Measurements from ENCODE around the gene ATXN7L3.

ATXN7L3 gene

DNA sequence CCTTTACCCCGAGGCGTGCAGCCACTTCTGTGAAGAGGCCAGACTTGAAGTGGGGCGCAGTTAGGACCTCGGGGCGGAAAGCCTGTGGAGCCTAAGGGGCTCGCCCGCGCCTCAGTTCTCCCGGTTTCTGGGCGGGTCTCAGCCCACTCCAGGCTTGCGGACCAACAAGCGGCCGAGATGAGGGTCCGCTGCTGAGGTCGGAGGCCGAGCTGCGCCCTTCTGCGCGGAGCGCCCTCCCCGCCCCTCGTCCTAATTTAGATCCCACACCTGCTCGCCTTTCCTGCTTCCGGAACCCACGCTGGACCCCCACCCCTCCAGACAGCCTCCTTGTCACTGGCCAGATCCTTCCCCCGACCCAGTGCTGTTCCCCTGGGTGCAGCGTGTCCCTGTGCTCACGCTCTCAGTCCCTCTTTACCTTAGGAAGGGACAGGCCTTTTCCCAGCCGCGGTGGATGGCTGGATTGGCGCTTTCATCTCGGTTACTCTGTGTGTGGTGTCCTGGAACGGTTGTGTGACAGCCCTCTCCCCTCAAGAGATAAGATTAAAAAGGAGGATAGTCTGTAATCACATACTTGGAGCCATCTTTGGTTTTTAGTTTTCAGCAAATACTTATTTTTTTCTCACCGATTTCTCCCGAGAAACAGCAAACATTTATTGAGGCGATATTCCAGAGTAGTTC lies 933 bp upstream of the ATXN7L3 start:
- no peaks in the 10 kb centered on the region for H3K27me3 ChIP-seq
- DNase-seq: no peak
- peaks cover 5% of the 10 kb centered on the region for H3K36me3 ChIP-seq
- H3K9me3 ChIP-seq: no peaks in the 10 kb centered on the region
- H3K4me3 ChIP-seq (ENCODE audit: low read depth, low read length): peak overlapping the region; percentile 81
- H3K4me1 ChIP-seq: peaks cover 6% of the 10 kb centered on the region
- TF ChIP-seq, protein P1, sequence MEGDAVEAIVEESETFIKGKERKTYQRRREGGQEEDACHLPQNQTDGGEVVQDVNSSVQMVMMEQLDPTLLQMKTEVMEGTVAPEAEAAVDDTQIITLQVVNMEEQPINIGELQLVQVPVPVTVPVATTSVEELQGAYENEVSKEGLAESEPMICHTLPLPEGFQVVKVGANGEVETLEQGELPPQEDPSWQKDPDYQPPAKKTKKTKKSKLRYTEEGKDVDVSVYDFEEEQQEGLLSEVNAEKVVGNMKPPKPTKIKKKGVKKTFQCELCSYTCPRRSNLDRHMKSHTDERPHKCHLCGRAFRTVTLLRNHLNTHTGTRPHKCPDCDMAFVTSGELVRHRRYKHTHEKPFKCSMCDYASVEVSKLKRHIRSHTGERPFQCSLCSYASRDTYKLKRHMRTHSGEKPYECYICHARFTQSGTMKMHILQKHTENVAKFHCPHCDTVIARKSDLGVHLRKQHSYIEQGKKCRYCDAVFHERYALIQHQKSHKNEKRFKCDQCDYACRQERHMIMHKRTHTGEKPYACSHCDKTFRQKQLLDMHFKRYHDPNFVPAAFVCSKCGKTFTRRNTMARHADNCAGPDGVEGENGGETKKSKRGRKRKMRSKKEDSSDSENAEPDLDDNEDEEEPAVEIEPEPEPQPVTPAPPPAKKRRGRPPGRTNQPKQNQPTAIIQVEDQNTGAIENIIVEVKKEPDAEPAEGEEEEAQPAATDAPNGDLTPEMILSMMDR (IDR thresholded peaks at IDR 0.05; ENCODE audit: low read depth, low read length): no peak

DNA sequence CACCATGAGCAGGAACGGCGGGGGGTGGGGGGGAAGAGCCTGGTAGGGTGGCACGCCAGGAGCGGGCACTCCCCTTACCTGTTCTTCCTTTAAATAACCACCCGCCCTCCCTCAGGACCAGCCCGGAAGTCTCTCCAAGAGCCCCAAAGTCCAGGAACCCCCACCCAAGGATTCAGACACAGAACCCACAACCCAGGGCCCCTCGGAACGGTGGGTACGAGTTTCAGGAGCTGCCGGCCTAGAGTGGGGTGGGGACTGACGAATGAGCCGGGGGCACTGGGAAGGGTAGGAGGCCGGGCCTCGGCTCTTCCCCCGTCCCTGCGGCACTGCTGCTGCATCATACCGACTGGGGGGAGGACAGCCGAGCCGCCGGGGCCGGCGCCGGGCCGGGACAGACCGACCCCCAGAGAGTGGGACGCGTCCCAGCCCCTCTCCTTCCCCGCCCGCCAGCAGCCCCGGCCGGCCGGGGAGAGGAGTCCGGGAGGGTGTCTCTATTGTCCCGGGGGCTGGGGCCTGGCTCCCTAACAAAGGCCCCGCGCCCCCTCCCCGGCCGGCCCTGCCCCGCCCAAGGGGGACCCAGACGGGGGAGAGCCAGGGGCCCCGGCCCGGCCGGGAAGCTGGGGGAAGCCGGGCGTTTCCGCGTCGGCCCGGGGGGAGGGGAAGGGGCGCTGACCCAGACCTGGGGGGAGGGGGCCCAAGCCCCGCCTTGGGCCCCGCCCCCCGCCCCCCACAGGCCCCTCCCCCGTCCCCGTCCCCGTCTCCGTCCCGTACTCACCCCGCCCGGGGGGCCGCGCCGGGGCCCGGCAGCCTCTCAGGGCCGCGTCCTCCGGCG lies 747 bp downstream of the ATXN7L3 start:
- no peaks in the 10 kb centered on the region for H3K27me3 ChIP-seq
- DNase-seq: peak; percentile 76
- H3K4me1 ChIP-seq: peaks cover 5% of the 10 kb centered on the region
- TF ChIP-seq, protein P1 (IDR thresholded peaks at IDR 0.05; ENCODE audit: low read depth, low read length): no peak
- H3K9me3 ChIP-seq: no peaks in the 10 kb centered on the region
- H3K36me3 ChIP-seq: peaks cover 22% of the 10 kb centered on the region
- peak overlapping the region; percentile 80 for H3K4me3 ChIP-seq (ENCODE audit: low read depth, low read length)

DNA sequence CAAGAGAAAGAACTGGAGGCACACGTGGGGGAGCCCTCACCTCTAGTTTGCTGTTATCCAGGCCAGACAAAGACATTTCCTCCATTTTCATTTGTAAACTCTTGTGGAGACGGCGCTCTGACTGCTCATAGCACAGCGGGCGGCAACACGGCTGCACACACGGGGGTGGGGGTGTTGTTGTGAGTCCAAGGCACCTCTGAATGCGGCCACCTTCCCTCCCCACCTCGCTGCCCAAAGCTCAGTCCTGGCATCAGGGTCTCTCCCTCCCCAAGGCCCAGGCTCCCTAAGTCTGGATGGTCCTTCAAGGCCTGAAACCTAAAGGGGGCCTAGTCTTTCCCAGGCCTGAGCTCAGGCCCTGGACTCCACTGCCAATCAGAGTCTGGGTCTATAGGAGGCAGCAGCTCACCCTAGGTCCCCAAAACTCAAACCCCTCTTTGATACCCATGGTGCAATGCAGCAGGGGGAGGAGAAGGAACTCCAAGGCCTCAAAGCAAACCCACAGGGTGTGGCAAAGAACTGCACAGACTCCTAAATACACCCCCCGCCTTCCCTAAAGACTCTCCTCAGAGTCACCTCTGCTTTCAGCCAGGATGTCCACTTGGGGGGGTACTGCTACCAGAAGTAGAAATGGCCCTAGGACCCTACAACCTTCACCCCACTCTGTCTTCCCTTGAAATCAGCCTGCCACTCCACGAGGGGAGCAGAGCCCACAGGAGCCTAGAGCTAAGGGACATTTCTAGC lies 1.5 kb downstream of the ATXN7L3 start:
- Histone ChIP-seq H3K9me3 (no peaks in the 10 kb centered on the region), H3K36me3 (peaks cover 30% of the 10 kb centered on the region), H3K4me1 (peaks cover 3% of the 10 kb centered on the region), H3K27me3 (no peaks in the 10 kb centered on the region), H3K4me3 (ENCODE audit: low read depth, low read length) (peak overlapping the region; percentile 80)
- no peak for DNase-seq
- TF ChIP-seq, protein P1 (IDR thresholded peaks at IDR 0.05; ENCODE audit: low read depth, low read length): no peak

DNA sequence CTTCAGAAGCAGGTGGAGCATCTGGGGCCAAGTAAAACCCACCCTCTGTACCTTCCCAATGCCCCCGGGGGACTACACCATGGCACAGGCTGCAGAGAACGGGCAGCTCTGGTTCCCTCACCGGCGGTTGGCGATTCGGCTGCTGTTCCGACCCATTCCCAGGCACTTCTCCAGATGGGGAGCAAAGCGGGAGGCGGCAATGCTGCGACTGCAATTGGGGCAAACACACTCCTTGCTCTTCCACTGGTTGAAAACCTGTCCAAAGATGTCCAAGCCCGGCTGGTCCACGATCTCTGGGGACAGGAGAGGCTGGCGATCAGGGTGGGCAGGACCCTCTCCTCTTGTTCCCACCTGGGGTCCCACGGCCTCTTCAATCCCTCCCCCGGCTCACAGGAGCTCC lies 2.6 kb downstream of the ATXN7L3 start:
- H3K9me3 ChIP-seq: no peaks in the 10 kb centered on the region
- peaks cover 3% of the 10 kb centered on the region for H3K4me1 ChIP-seq
- no peak for DNase-seq
- TF ChIP-seq, protein P1 (IDR thresholded peaks at IDR 0.05; ENCODE audit: low read depth, low read length): no peak
- no peak overlapping the region for H3K4me3 ChIP-seq (ENCODE audit: low read depth, low read length)
- no peaks in the 10 kb centered on the region for H3K27me3 ChIP-seq
- H3K36me3 ChIP-seq: peaks cover 31% of the 10 kb centered on the region

DNA sequence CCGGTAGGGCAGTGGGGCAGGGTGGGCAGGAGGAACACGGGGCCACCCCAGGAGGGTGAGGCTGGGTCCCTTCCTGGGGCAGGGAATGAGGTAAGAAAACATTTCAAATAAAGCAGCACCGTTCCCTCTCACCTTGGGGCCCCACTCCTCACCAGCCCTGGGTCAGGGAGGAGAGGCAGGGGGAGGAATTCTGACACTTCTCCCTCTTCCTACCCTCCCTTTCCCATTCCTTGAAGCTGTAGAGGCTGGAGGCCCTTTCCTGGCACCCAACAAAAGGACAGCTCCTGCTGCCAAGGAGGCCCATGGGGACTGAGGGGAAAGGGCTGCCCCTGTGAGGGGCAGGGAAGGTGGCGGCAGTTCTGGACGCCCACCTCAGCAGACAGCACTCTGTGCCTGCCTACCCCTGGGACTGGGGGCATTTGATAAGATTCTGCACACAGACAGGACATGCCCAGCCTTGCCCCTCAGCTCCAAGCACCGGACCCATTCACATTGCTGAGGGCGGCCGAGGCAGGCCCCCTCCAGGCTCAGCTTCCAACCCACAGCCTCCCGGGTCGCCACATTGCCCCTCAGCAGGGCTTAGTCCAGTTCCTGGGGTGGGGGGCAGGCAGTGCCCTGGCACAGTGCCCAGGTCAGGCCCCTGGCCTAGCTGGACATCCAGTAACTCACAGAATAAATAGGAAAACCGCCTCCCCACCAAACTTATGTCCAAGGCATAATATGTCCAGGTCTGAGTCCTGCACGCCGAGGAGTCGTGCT lies 6.2 kb downstream of the ATXN7L3 start:
- Histone ChIP-seq H3K27me3 (no peaks in the 10 kb centered on the region), H3K4me1 (peaks cover 3% of the 10 kb centered on the region; the same call in 1 of the 2 replicates), H3K36me3 (peaks cover 39% of the 10 kb centered on the region), H3K4me3 (ENCODE audit: low read depth, low read length) (no peak overlapping the region), H3K9me3 (no peaks in the 10 kb centered on the region)
- no peak for DNase-seq
- TF ChIP-seq, protein P1 (IDR thresholded peaks at IDR 0.05; ENCODE audit: low read depth, low read length): no peak

Data from BE2C (cell line).